ENCODE measurements around the gene STXBP6. TPM values are rescaled to one million over a fixed set of nuclear protein-coding genes. Genes with fewer than 3 reads are reported as not detected.

Gene STXBP6
- total RNA-seq, 1 experiment from 2014 or later = 6.4 TPM

DNA sequence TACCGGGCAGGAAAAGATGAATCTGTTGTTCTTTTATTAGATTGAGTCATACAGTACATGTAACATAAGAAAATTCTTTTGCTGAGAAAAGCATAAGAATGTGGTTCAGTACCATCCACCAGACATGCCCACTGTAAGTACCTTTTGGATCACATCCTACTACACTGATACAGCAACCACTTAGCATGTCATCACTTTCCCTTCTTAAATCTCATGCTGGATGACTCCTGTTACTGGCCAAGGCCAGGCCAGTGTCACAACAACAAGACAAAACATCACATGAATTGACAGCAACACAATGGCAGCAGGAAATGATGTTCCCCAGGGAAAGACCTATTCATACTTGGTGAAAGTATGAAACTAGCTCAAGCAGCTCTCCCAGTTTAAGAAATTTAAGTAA lies 46.4 kb downstream of the STXBP6 start:
- peaks cover 17% of the 10 kb centered on the region for H3K4me1 Mint-ChIP-seq (ENCODE audit: low read depth, unreplicated experiment)
- no TSS peak for BruUV-seq (replicated peaks)
- CTCF ChIA-PET = no interaction called here
- no peak overlapping the region for H3K27ac Mint-ChIP-seq (ENCODE audit: unreplicated experiment)
- no peaks in the 10 kb centered on the region for H3K27me3 Mint-ChIP-seq (ENCODE audit: unreplicated experiment)
- no peaks in the 10 kb centered on the region for H3K36me3 Mint-ChIP-seq (ENCODE audit: insufficient read depth, unreplicated experiment)
- no peaks in the 10 kb centered on the region for H3K9me3 Mint-ChIP-seq (ENCODE audit: low read depth, unreplicated experiment)
- no peak overlapping the region for H3K4me3 Mint-ChIP-seq (ENCODE audit: low read depth, unreplicated experiment)
- no peak for DNase-seq
- intact Hi-C loops (cut with micrococcal nuclease; ENCODE audit: unreplicated experiment) = no loop called here
- TF ChIP-seq, protein P1, sequence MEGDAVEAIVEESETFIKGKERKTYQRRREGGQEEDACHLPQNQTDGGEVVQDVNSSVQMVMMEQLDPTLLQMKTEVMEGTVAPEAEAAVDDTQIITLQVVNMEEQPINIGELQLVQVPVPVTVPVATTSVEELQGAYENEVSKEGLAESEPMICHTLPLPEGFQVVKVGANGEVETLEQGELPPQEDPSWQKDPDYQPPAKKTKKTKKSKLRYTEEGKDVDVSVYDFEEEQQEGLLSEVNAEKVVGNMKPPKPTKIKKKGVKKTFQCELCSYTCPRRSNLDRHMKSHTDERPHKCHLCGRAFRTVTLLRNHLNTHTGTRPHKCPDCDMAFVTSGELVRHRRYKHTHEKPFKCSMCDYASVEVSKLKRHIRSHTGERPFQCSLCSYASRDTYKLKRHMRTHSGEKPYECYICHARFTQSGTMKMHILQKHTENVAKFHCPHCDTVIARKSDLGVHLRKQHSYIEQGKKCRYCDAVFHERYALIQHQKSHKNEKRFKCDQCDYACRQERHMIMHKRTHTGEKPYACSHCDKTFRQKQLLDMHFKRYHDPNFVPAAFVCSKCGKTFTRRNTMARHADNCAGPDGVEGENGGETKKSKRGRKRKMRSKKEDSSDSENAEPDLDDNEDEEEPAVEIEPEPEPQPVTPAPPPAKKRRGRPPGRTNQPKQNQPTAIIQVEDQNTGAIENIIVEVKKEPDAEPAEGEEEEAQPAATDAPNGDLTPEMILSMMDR (IDR thresholded peaks at IDR 0.05; ENCODE audit: unreplicated experiment) = no peak

DNA sequence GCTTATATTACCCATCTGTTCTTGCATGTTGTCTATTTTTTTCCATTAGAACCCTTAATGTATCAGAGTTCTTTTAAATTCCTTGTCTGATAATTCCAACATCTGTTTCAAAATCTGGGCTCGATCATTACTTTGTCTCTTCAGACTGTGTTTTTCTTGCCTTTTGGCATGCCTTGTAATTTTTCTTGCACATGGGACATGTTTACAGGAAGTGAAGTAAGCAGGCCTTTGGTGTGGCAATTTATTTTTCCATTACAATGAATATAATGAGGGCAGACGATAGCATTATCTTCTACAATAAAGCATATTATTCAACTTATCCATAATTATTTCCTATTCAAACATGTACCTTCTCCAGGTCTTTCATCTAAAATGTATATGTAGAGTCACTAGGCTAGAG lies 48.3 kb downstream of the STXBP6 start:
- TF ChIP-seq, protein P1 (IDR thresholded peaks at IDR 0.05; ENCODE audit: unreplicated experiment) = no peak
- Mint-ChIP-seq H3K9me3 (ENCODE audit: low read depth, unreplicated experiment) (no peaks in the 10 kb centered on the region), H3K27ac (ENCODE audit: unreplicated experiment) (no peak overlapping the region), H3K4me3 (ENCODE audit: low read depth, unreplicated experiment) (no peak overlapping the region), H3K4me1 (ENCODE audit: low read depth, unreplicated experiment) (peaks cover 4% of the 10 kb centered on the region), H3K36me3 (ENCODE audit: insufficient read depth, unreplicated experiment) (no peaks in the 10 kb centered on the region), H3K27me3 (ENCODE audit: unreplicated experiment) (no peaks in the 10 kb centered on the region)
- intact Hi-C loops (cut with micrococcal nuclease; ENCODE audit: unreplicated experiment) = no loop called here
- DNase-seq = no peak
- no TSS peak for BruUV-seq (replicated peaks)
- CTCF ChIA-PET = no interaction called here

DNA sequence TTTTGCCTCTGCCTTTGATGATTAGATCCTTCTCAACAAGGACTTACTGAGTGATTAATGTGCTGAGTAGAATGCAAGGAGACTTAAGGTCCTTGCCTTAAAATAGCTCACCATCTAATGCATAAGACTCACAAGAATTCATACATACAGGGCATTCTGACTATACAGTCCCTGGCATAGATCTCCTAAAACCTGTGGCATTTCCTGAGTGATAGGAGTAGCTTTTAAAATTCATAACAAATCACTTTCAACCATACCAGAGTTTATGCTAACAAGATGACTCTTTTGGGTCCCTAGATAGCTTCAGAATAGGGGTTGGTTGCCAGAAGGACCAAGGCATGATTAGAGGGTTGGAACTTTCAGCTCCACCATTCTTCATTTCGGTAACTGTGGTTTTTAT lies 48.8 kb downstream of the STXBP6 start:
- Mint-ChIP-seq H3K9me3 (ENCODE audit: low read depth, unreplicated experiment) (no peaks in the 10 kb centered on the region), H3K27ac (ENCODE audit: unreplicated experiment) (no peak overlapping the region), H3K4me3 (ENCODE audit: low read depth, unreplicated experiment) (no peak overlapping the region), H3K4me1 (ENCODE audit: low read depth, unreplicated experiment) (no peaks in the 10 kb centered on the region), H3K27me3 (ENCODE audit: unreplicated experiment) (no peaks in the 10 kb centered on the region), H3K36me3 (ENCODE audit: insufficient read depth, unreplicated experiment) (no peaks in the 10 kb centered on the region)
- no peak for DNase-seq
- BruUV-seq (replicated peaks) = no TSS peak
- TF ChIP-seq, protein P1 (IDR thresholded peaks at IDR 0.05; ENCODE audit: unreplicated experiment) = no peak
- intact Hi-C loops (cut with micrococcal nuclease; ENCODE audit: unreplicated experiment) = no loop called here
- CTCF ChIA-PET = no interaction called here

DNA sequence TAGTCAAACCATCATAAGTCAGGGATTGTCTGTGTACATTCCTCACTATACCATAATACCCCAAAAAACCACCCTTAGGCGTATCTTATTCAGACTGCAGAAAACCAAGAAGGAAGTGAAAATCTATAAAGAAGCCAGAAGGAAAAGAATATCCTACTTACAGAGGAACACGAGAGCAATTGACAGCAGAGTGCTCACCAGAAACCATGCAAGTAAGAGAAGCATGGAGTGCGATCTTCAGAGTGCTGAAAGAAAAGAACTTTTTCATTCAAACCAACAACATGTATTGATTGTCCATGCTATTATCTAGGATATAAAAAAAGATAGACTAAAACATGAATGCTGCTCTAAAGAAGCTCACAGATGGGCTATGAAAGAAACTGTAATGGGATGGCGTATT lies 50.8 kb downstream of the STXBP6 start:
- H3K27ac Mint-ChIP-seq (ENCODE audit: unreplicated experiment) = no peak overlapping the region
- no peaks in the 10 kb centered on the region for H3K27me3 Mint-ChIP-seq (ENCODE audit: unreplicated experiment)
- no peak for DNase-seq
- H3K4me3 Mint-ChIP-seq (ENCODE audit: low read depth, unreplicated experiment) = no peak overlapping the region
- no peaks in the 10 kb centered on the region for H3K4me1 Mint-ChIP-seq (ENCODE audit: low read depth, unreplicated experiment)
- no peaks in the 10 kb centered on the region for H3K36me3 Mint-ChIP-seq (ENCODE audit: insufficient read depth, unreplicated experiment)
- CTCF ChIA-PET = no interaction called here
- no TSS peak for BruUV-seq (replicated peaks)
- intact Hi-C loops (cut with micrococcal nuclease; ENCODE audit: unreplicated experiment) = no loop called here
- H3K9me3 Mint-ChIP-seq (ENCODE audit: low read depth, unreplicated experiment) = no peaks in the 10 kb centered on the region
- TF ChIP-seq, protein P1 (IDR thresholded peaks at IDR 0.05; ENCODE audit: unreplicated experiment) = no peak

All from Calu3 (cell line).